ENCODE data around the gene VAMP2. TPM values are rescaled to one million over a fixed set of nuclear protein-coding genes. Genes with fewer than 3 reads are reported as not detected.

Gene VAMP2
- total and polyA plus RNA-seq, 9 of the 15 experiments (the other 6 are each of a cell fraction or from before 2014, with no cell fraction given) = 2.3 to 31.8 (median 6.0) TPM

- peak; percentile 81 for TF ChIP-seq ZBTB40 (IDR thresholded peaks at IDR 0.05)
- TF ChIP-seq ZBTB40 (CRISPR knock-in tag; IDR thresholded peaks at IDR 0.05) = no peak
- no peak for TF ChIP-seq FOXP1 (CRISPR knock-in tag; IDR thresholded peaks at IDR 0.05)
- TF ChIP-seq ZNF639 (CRISPR knock-in tag; conservative IDR thresholded peaks at IDR 0.05 in 1 of 2, IDR thresholded peaks at IDR 0.05 in 1 of 2) = 0 out of 4 replicates have a peak, but pooled peaks of 1 of the 2 experiments have one; percentile 23
- TF ChIP-seq RB1 (IDR thresholded peaks at IDR 0.05; ENCODE audit: low read depth) = peak; percentile 34; the same call in 1 of the 2 replicates
- no peak for TF ChIP-seq ZHX1 (conservative IDR thresholded peaks at IDR 0.05; ENCODE audit: low read length)
- TF ChIP-seq ZNF445 (CRISPR knock-in tag; IDR thresholded peaks at IDR 0.05; ENCODE audit: low read depth) = no peak
- TF ChIP-seq ZNF766 (CRISPR knock-in tag; conservative IDR thresholded peaks at IDR 0.05) = 0 out of 2 replicates have a peak, but pooled peaks have one; percentile 15
- no peak for TF ChIP-seq IFI16 (CRISPR knock-in tag; IDR thresholded peaks at IDR 0.05)
- TF ChIP-seq, protein P1, sequence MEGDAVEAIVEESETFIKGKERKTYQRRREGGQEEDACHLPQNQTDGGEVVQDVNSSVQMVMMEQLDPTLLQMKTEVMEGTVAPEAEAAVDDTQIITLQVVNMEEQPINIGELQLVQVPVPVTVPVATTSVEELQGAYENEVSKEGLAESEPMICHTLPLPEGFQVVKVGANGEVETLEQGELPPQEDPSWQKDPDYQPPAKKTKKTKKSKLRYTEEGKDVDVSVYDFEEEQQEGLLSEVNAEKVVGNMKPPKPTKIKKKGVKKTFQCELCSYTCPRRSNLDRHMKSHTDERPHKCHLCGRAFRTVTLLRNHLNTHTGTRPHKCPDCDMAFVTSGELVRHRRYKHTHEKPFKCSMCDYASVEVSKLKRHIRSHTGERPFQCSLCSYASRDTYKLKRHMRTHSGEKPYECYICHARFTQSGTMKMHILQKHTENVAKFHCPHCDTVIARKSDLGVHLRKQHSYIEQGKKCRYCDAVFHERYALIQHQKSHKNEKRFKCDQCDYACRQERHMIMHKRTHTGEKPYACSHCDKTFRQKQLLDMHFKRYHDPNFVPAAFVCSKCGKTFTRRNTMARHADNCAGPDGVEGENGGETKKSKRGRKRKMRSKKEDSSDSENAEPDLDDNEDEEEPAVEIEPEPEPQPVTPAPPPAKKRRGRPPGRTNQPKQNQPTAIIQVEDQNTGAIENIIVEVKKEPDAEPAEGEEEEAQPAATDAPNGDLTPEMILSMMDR (IDR thresholded peaks at IDR 0.05 in 2 of 3, conservative IDR thresholded peaks at IDR 0.05 in 1 of 3; ENCODE audit: insufficient read depth in 2 of 3, low read depth in 1 of 3, low read length in 3 of 3) = peak; percentile 77 to 89 (median 87)
Measured at GRCh38 chr17:8118769-8119580, 43.8 kb downstream of the VAMP2 start (continued).
